Measurements from ENCODE around the gene GARRE1.

The GARRE1 gene

DNA sequence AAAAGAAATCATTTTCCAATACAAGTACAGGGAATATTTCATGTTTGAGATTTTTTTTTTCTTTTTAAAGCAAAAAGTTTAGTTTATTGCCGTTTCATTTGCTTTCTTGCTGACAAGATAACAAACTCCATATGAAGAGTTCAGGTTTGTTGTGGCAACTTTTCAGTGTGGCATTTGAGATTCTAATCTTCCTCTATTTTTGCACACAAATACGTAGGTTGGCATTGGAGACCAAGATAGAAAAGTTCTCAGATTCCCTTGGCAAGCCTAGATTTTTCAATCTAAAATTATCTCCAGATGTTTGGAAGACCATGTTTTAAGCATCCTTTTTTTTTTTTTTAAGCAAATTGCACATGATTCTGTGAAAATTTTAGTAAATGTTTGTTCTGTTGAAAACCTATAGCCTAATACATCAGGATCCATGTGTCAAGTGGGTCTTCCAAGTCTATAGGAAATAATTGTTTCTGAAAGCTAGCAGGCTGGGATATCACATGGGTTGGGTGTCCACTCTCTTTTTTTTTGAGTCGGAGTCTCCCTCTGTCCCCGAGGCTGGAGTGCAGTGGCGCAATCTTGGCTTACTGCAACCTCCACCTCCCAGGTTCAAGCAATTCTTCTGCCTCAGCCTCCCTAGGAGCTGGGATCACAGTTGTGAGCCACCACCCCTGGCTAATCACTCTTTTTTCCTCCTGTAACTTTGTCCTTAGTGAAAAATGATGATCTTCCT lies 2.6 kb downstream of the GARRE1 start:
- TF ChIP-seq, protein P1, sequence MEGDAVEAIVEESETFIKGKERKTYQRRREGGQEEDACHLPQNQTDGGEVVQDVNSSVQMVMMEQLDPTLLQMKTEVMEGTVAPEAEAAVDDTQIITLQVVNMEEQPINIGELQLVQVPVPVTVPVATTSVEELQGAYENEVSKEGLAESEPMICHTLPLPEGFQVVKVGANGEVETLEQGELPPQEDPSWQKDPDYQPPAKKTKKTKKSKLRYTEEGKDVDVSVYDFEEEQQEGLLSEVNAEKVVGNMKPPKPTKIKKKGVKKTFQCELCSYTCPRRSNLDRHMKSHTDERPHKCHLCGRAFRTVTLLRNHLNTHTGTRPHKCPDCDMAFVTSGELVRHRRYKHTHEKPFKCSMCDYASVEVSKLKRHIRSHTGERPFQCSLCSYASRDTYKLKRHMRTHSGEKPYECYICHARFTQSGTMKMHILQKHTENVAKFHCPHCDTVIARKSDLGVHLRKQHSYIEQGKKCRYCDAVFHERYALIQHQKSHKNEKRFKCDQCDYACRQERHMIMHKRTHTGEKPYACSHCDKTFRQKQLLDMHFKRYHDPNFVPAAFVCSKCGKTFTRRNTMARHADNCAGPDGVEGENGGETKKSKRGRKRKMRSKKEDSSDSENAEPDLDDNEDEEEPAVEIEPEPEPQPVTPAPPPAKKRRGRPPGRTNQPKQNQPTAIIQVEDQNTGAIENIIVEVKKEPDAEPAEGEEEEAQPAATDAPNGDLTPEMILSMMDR (IDR thresholded peaks at IDR 0.05; ENCODE audit: extremely low read depth, missing control alignments): no peak

GRCh38 chr19:34257559-34257924 lies 3.2 kb downstream of the GARRE1 start:
- no peak for DNase-seq (ENCODE audit: low spot score)
- TF ChIP-seq, protein P1 (IDR thresholded peaks at IDR 0.05; ENCODE audit: extremely low read depth, missing control alignments): no peak

More for the DNA sequence above, 2.6 kb downstream of the GARRE1 start:
- no peak for DNase-seq (ENCODE audit: low spot score)

GRCh38 chr19:34259367-34260095 lies 5.2 kb downstream of the GARRE1 start:
- no peak for DNase-seq (ENCODE audit: low spot score)

DNA sequence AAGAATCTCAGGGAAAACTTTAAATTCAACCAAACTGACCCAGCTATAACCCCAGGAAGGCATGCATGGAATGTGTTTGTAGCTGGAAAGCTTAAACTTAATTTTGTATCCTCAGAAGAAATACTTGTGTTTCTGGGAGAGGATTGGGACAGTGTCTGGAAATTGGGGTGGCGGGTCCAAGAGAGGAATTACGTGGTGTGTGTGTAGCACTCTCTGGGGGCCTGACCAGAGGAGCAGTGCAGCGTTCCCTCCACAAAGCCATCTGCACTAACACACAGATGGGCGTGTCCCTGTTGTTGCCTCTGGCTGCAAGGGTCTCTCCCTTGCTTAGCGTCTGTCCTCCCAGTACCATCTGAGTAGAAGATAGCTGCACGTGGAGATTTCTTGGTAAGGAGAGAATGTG lies 6.4 kb downstream of the GARRE1 start:
- DNase-seq (ENCODE audit: low spot score): no peak
- TF ChIP-seq, protein P1 (IDR thresholded peaks at IDR 0.05; ENCODE audit: extremely low read depth, missing control alignments): no peak

More at GRCh38 chr19:34259367-34260095, 5.2 kb downstream of the GARRE1 start:
- TF ChIP-seq, protein P1 (IDR thresholded peaks at IDR 0.05; ENCODE audit: extremely low read depth, missing control alignments): no peak

- TF ChIP-seq, protein P1 (IDR thresholded peaks at IDR 0.05; ENCODE audit: extremely low read depth, missing control alignments): no peak
Observed at GRCh38 chr19:34261334-34262109, 7.2 kb downstream of the GARRE1 start.

GRCh38 chr19:34263745-34264237 lies 9.4 kb downstream of the GARRE1 start:
- TF ChIP-seq, protein P1 (IDR thresholded peaks at IDR 0.05; ENCODE audit: extremely low read depth, missing control alignments): no peak
- DNase-seq (ENCODE audit: low spot score): no peak

More at GRCh38 chr19:34261334-34262109, 7.2 kb downstream of the GARRE1 start:
- DNase-seq (ENCODE audit: low spot score): no peak

Data from GM20000 (cell line).